ENCODE results near the gene MYEF2. TPM values are rescaled to one million over a fixed set of nuclear protein-coding genes. Genes with fewer than 3 reads are reported as not detected.

Gene MYEF2
- total and polyA plus RNA-seq, 2 of the 8 experiments (the other 6 are each of a cell fraction or from before 2014, with no cell fraction given), result 18.9 to 79.2 TPM

GRCh38 chr15:48176112-48176511 lies 2.0 kb downstream of the MYEF2 start (continued):
- TF ChIP-seq CBX8 (IDR thresholded peaks at IDR 0.05; ENCODE audit: borderline replicate concordance, low read depth, low read length) (no peak), BACH1 (IDR thresholded peaks at IDR 0.05; ENCODE audit: low read length) (no peak), CHD2 (IDR thresholded peaks at IDR 0.05; ENCODE audit: low read length) (no peak), GTF2F1 (IDR thresholded peaks at IDR 0.05; ENCODE audit: borderline replicate concordance, low read depth, low read length) (no peak)
